Heart left ventricle (tissue), 13 donors: ENCODE results near the gene HFM1.
"Not testable (repeated sequence)": the region's sequence is repeated elsewhere in the genome, so short reads cannot be mapped to it uniquely, and the experiment has no call there.

Source experiments
- POLR2A ChIP-seq, 2 donors: fragments of 450-650 bp; IDR thresholded peaks; one replicate each; pipeline ENCODE4 v1.6.1; 2017; ENCODE audit warnings: antibody characterized with exemption in 2 of 2, mild to moderate bottlenecking in 2 of 2, moderate library complexity in 2 of 2
- TF ChIP-seq, protein P1 (sequence below), 12 donors: fragments of 200-600 bp; sonication (generic) in 4 of 12; IDR thresholded peaks; one replicate each; pipeline versions ENCODE4 v1.5.0 to v1.8.0; 2018 to 2022; ENCODE audit warnings: antibody characterized with exemption in 12 of 12, mild to moderate bottlenecking in 5 of 12
- donor health status: ischemic (EF 13 %, LVEDD 7.1; RV severe dilation, severe dysfunction).
- donor health status: DM: no; HTN: yes; CAD: no.
- donor health status: DM: no; HTN: no; CAD: no.
- donor health status: ischemic (EF 25% LVEDD 6.9; RV normal size, moderate dysfunction).
- donor health status: ischemic (EF 25% LVEDD 5.7; RV mildly dilated, moderate dysfunction).
- donor health status: ischemic (EF 35%, LVEDD 5.7; RV mildly dilated, moderate dysfunction).
- donor health status: nonischemic (EF 11% LVEDD 7.7; RV severe dilation, severe dysfunction).
- donor health status: DM: yes; HTN: yes; CAD: no.
- donor health status: PGD.
- donor health status: ischemic (EF 29% LVEDD 5.4; RV normal size, mild dysfunction).
- donor health status: nonischemic (EF 23%, LVEDD 6.1; RV moderate dilation, normal function).

DNA sequence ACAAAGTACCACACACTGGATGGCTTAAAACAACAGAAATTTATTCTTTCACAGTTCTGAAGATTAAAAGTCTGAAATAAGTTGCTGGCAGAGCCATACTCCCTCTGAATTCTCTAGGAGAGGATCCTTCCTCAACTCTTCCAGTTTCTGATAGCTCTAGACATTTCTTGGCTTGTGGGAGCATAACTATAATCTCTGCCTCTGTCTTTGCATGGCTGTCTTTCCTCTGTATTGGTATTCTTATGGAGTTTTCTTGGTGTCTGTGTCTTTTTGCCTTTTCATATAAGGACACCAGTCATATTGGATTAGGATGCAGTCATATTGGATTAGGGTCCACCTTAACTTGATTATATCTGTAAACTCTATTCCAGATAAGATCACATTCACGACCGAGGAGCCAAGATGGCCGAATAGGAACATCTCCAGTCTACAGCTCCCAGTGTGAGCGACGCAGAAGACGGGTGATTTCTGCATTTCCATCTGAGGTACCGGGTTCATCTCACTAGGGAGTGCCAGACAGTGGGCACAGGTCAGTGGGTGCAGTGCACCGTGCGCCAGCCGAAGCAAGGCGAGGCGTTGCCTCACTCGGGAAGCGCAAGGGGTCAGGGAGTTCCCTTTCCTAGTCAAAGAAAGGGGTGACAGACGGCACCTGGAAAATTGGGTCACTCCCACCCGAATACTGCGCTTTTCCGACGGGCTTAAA lies 118.2 kb downstream of the HFM1 start:
- not testable (repeated sequence) for TF ChIP-seq POLR2A (IDR thresholded peaks at IDR 0.05)
- TF ChIP-seq, protein P1, sequence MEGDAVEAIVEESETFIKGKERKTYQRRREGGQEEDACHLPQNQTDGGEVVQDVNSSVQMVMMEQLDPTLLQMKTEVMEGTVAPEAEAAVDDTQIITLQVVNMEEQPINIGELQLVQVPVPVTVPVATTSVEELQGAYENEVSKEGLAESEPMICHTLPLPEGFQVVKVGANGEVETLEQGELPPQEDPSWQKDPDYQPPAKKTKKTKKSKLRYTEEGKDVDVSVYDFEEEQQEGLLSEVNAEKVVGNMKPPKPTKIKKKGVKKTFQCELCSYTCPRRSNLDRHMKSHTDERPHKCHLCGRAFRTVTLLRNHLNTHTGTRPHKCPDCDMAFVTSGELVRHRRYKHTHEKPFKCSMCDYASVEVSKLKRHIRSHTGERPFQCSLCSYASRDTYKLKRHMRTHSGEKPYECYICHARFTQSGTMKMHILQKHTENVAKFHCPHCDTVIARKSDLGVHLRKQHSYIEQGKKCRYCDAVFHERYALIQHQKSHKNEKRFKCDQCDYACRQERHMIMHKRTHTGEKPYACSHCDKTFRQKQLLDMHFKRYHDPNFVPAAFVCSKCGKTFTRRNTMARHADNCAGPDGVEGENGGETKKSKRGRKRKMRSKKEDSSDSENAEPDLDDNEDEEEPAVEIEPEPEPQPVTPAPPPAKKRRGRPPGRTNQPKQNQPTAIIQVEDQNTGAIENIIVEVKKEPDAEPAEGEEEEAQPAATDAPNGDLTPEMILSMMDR (IDR thresholded peaks at IDR 0.05), result not testable (repeated sequence)
